Measurements from ENCODE around the gene NFU1. TPM values are rescaled to one million over a fixed set of nuclear protein-coding genes. Genes with fewer than 3 reads are reported as not detected.

The NFU1 gene
- 49.0 and 52.9 TPM in 2 replicates for total RNA-seq

GRCh38 chr2:69436938-69437750 is at the start of gene NFU1:
Gene NFU1, minus strand, starts transcription at chr2:69437435. Its CDS starts 13 bp downstream, at chr2:69437422.

GRCh38 chr2:69386789-69387734 is 50.2 kb downstream of the NFU1 start, which contains the start of gene GFPT1:
Gene GFPT1, minus strand, starts transcription at chr2:69387227. Its CDS starts 156 bp downstream, at chr2:69387071.

Other genes starting within 250 kb of the NFU1 start
- 25.9 and 35.2 TPM in 2 replicates for gene GFPT1, start 50.2 kb downstream of the NFU1 start, total RNA-seq
- gene AAK1, start 206.3 kb upstream of the NFU1 start, total RNA-seq: 24.1 and 39.3 TPM in 2 replicates

Data from endothelial cell of coronary artery (primary cell).